Activated naive CD4-positive, alpha-beta T cell treated with anti-CD3 and anti-CD28 coated beads for 36 hours (primary cell): ENCODE results near the gene RXRA. TPM values are rescaled to one million over a fixed set of nuclear protein-coding genes. Genes with fewer than 3 reads are reported as not detected.

Experiments used
- CTCF ChIA-PET: fragments of 350-600 bp; sonication (Branson Sonifier 250); formaldehyde crosslinking; loops from one replicate; lab custom pipeline; 2021; ENCODE audit warnings: antibody characterized with exemption; lab: Charles Lee
- DNase-seq: peaks from one replicate; pipeline ENCODE4 v3.0.0-alpha.2; 2020
- H3K27ac Mint-ChIP-seq: one replicate; pipeline ENCODE4 v1.8.0; 2021; ENCODE audit warnings: mild to moderate bottlenecking, mixed read lengths
- H3K27me3 Mint-ChIP-seq: one replicate; pipeline ENCODE4 v1.8.0; 2021; ENCODE audit warnings: low read depth, mixed read lengths
- H3K36me3 Mint-ChIP-seq: one replicate; pipeline ENCODE4 v1.8.0; 2021; ENCODE audit warnings: low read depth, mixed read lengths
- H3K4me1 Mint-ChIP-seq: one replicate; pipeline ENCODE4 v1.8.0; 2021; ENCODE audit warnings: low read depth, mixed read lengths
- H3K4me3 Mint-ChIP-seq: one replicate; pipeline ENCODE4 v1.8.0; 2021; ENCODE audit warnings: mild to moderate bottlenecking, moderate library complexity, mixed read lengths
- H3K9me3 Mint-ChIP-seq: one replicate; pipeline ENCODE4 v1.8.0; 2021; ENCODE audit warnings: mixed read lengths
- intact Hi-C: fragments of 100-400 bp; cut with micrococcal nuclease; formaldehyde crosslinking; loops from one replicate; pipeline ENCODE4 v1.15.1; 2023
- total RNA-seq, 2 experiments: library from RNA; stranded (reverse); gene quantifications; one replicate each; pipeline ENCODE4 v1.2.3, GENCODE V29; 2021

The RXRA gene
- total RNA-seq, 2 experiments from 2014 or later: 2.1 to 2.2 TPM

- H3K36me3 Mint-ChIP-seq: no peaks in the 10 kb centered on the region
- intact Hi-C loops: loop anchor here (10.0 kb wide), 1 partner anchor 160 kb away; the partner anchor contains the start of gene RNU6ATAC
- H3K4me1 Mint-ChIP-seq: peaks cover 5% of the 10 kb centered on the region
- H3K9me3 Mint-ChIP-seq: no peaks in the 10 kb centered on the region
- no peak overlapping the region for H3K27ac Mint-ChIP-seq
- DNase-seq: no peak
- CTCF ChIA-PET: no interaction called here
- H3K4me3 Mint-ChIP-seq: peak overlapping the region; percentile 50
- peaks cover 7% of the 10 kb centered on the region for H3K27me3 Mint-ChIP-seq
These were observed 1.7 kb upstream of the RXRA start for GRCh38 chr9:134324359-134325095.

GRCh38 chr9:134325096-134325812 is 1.0 kb upstream of the RXRA start:
- H3K4me3 Mint-ChIP-seq: peak overlapping the region; percentile 54
- no peak overlapping the region for H3K27ac Mint-ChIP-seq
- no peaks in the 10 kb centered on the region for H3K9me3 Mint-ChIP-seq
- H3K27me3 Mint-ChIP-seq: peaks cover 7% of the 10 kb centered on the region
- CTCF ChIA-PET: no interaction called here
- no peaks in the 10 kb centered on the region for H3K36me3 Mint-ChIP-seq
- intact Hi-C loops: loop anchor here (10.0 kb wide), 1 partner anchor 160 kb away; the partner anchor contains the start of gene RNU6ATAC
- peaks cover 5% of the 10 kb centered on the region for H3K4me1 Mint-ChIP-seq
- no peak for DNase-seq

- H3K4me3 Mint-ChIP-seq: peak overlapping the region; percentile 38
- intact Hi-C loops: loop anchor here (10.0 kb wide), 1 partner anchor 162 kb away; the partner anchor contains the start of gene RNU6ATAC
- no peak overlapping the region for H3K27ac Mint-ChIP-seq
- peaks cover 5% of the 10 kb centered on the region for H3K4me1 Mint-ChIP-seq
- H3K36me3 Mint-ChIP-seq: no peaks in the 10 kb centered on the region
- H3K27me3 Mint-ChIP-seq: peaks cover 7% of the 10 kb centered on the region
- CTCF ChIA-PET: interaction anchor here (1.1 kb wide), 1 partner anchor 116 kb away, joined by 3 read pairs; no protein-coding TSS in a partner anchor
- no peak for DNase-seq
- H3K9me3 Mint-ChIP-seq: no peaks in the 10 kb centered on the region
These were observed 708 bp downstream of the RXRA start for GRCh38 chr9:134326724-134327601.

GRCh38 chr9:134327671-134328231 is 1.5 kb downstream of the RXRA start:
- CTCF ChIA-PET: interaction anchor here (1.1 kb wide), 1 partner anchor 115 kb away, joined by 3 read pairs; no protein-coding TSS in a partner anchor
- no peaks in the 10 kb centered on the region for H3K9me3 Mint-ChIP-seq
- peaks cover 5% of the 10 kb centered on the region for H3K4me1 Mint-ChIP-seq
- intact Hi-C loops: loop anchor here (1.0 to 10.0 kb wide), 2 partner anchors 35 to 163 kb away; partner anchors contain the start of gene RNU6ATAC
- no peak for DNase-seq
- peaks cover 7% of the 10 kb centered on the region for H3K27me3 Mint-ChIP-seq
- no peak overlapping the region for H3K27ac Mint-ChIP-seq
- no peaks in the 10 kb centered on the region for H3K36me3 Mint-ChIP-seq
- H3K4me3 Mint-ChIP-seq: peak overlapping the region; percentile 22

- H3K4me1 Mint-ChIP-seq: peaks cover 5% of the 10 kb centered on the region
- CTCF ChIA-PET: interaction anchor here (1.1 kb wide), 1 partner anchor 115 kb away, joined by 3 read pairs; no protein-coding TSS in a partner anchor
- intact Hi-C loops: loop anchor here (1.0 to 10.0 kb wide), 2 partner anchors 36 to 164 kb away; partner anchors contain the start of gene RNU6ATAC
- H3K36me3 Mint-ChIP-seq: no peaks in the 10 kb centered on the region
- H3K4me3 Mint-ChIP-seq: no peak overlapping the region
- H3K27ac Mint-ChIP-seq: no peak overlapping the region
- no peak for DNase-seq
- no peaks in the 10 kb centered on the region for H3K9me3 Mint-ChIP-seq
- H3K27me3 Mint-ChIP-seq: peaks cover 7% of the 10 kb centered on the region
These were observed 2.1 kb downstream of the RXRA start for GRCh38 chr9:134328341-134328840.

- intact Hi-C loops: loop anchor here (1.0 to 10.0 kb wide), 2 partner anchors 37 to 164 kb away; partner anchors contain the start of gene RNU6ATAC
These were observed 2.8 kb downstream of the RXRA start for GRCh38 chr9:134328841-134329575.

GRCh38 chr9:134329576-134329855 is 3.3 kb downstream of the RXRA start:
- H3K9me3 Mint-ChIP-seq: no peaks in the 10 kb centered on the region
- CTCF ChIA-PET: no interaction called here
- H3K27ac Mint-ChIP-seq: no peak overlapping the region
- intact Hi-C loops: loop anchor here (10.0 kb wide), 1 partner anchor 165 kb away; the partner anchor contains the start of gene RNU6ATAC
- H3K4me1 Mint-ChIP-seq: peaks cover 2% of the 10 kb centered on the region
- no peaks in the 10 kb centered on the region for H3K36me3 Mint-ChIP-seq
- no peak overlapping the region for H3K4me3 Mint-ChIP-seq
- H3K27me3 Mint-ChIP-seq: peaks cover 2% of the 10 kb centered on the region
- no peak for DNase-seq

More at GRCh38 chr9:134328841-134329575, 2.8 kb downstream of the RXRA start:
- peaks cover 7% of the 10 kb centered on the region for H3K27me3 Mint-ChIP-seq
- CTCF ChIA-PET: no interaction called here
- no peak overlapping the region for H3K4me3 Mint-ChIP-seq
- no peak for DNase-seq
- no peaks in the 10 kb centered on the region for H3K36me3 Mint-ChIP-seq
- H3K4me1 Mint-ChIP-seq: peaks cover 5% of the 10 kb centered on the region
- H3K9me3 Mint-ChIP-seq: no peaks in the 10 kb centered on the region
- no peak overlapping the region for H3K27ac Mint-ChIP-seq

GRCh38 chr9:134329886-134330285 is 3.6 kb downstream of the RXRA start:
- Mint-ChIP-seq H3K36me3 (no peaks in the 10 kb centered on the region), H3K9me3 (no peaks in the 10 kb centered on the region), H3K27me3 (no peaks in the 10 kb centered on the region), H3K4me3 (no peak overlapping the region), H3K4me1 (no peaks in the 10 kb centered on the region), H3K27ac (no peak overlapping the region)
- intact Hi-C loops: loop anchor here (10.0 kb wide), 1 partner anchor 165 kb away; the partner anchor contains the start of gene RNU6ATAC
- CTCF ChIA-PET: no interaction called here
- DNase-seq: no peak

- H3K4me1 Mint-ChIP-seq: no peaks in the 10 kb centered on the region
- H3K27me3 Mint-ChIP-seq: no peaks in the 10 kb centered on the region
- H3K36me3 Mint-ChIP-seq: no peaks in the 10 kb centered on the region
- DNase-seq: no peak
- no peak overlapping the region for H3K27ac Mint-ChIP-seq
- H3K4me3 Mint-ChIP-seq: no peak overlapping the region
- H3K9me3 Mint-ChIP-seq: no peaks in the 10 kb centered on the region
- CTCF ChIA-PET: no interaction called here
- intact Hi-C loops: no loop called here
These were observed 4.3 kb downstream of the RXRA start for GRCh38 chr9:134330590-134330989.

- DNase-seq: no peak
- H3K27me3 Mint-ChIP-seq: no peaks in the 10 kb centered on the region
- H3K4me1 Mint-ChIP-seq: no peaks in the 10 kb centered on the region
- intact Hi-C loops: no loop called here
- H3K9me3 Mint-ChIP-seq: no peaks in the 10 kb centered on the region
- H3K36me3 Mint-ChIP-seq: no peaks in the 10 kb centered on the region
- CTCF ChIA-PET: no interaction called here
- no peak overlapping the region for H3K27ac Mint-ChIP-seq
- H3K4me3 Mint-ChIP-seq: no peak overlapping the region
These were observed 5.2 kb downstream of the RXRA start for GRCh38 chr9:134331186-134332025.
